Gastroesophageal sphincter (tissue), 4 donors: Measurements from ENCODE around the gene BICRA. TPM values are rescaled to one million over a fixed set of nuclear protein-coding genes. Genes with fewer than 3 reads are reported as not detected.
A peak's percentile ranks its signal among the peaks of the same experiment; 100 is the strongest.
"Not testable (repeated sequence)": the region's sequence is repeated elsewhere in the genome, so short reads cannot be mapped to it uniquely, and the experiment has no call there.

Experiments
- ATAC-seq: fragments of 150-250 bp; one replicate; pipeline ENCODE4 v1.9.1; 2016; ENCODE audit warnings: mild to moderate bottlenecking, moderate library complexity
- H3K27ac ChIP-seq, 4 donors: fragments of 200-600 bp; sonication (generic) in 3 of 4; 1 replicate in 3 of 4; 2 replicates in 1 of 4; pipeline ENCODE4 v1.5.1; 2016 to 2019
- H3K27me3 ChIP-seq: fragments of 200-600 bp; sonication (generic); one replicate; pipeline ENCODE4 v1.5.1; 2019
- H3K36me3 ChIP-seq, 2 donors: fragments of 200-600 bp; sonication (generic); one replicate each; pipeline ENCODE4 v1.5.1; 2019; ENCODE audit warnings: control low read depth in 1 of 2
- H3K4me1 ChIP-seq, 3 donors: fragments of 200-600 bp; sonication (generic); 1 replicate in 2 of 3; 2 replicates in 1 of 3; pipeline ENCODE4 v1.5.1; 2016 to 2019; ENCODE audit warnings: control low read depth in 2 of 3
- H3K4me3 ChIP-seq, 2 donors: fragments of 200-600 bp; sonication (generic); one replicate each; pipeline ENCODE4 v1.5.1; 2019; ENCODE audit warnings: mild to moderate bottlenecking in 1 of 2, moderate library complexity in 1 of 2
- H3K9me3 ChIP-seq, 3 donors: fragments of 200-600 bp; sonication (generic); one replicate each; pipeline ENCODE4 v1.5.1; 2017 to 2019; ENCODE audit warnings: control low read depth in 2 of 3
- CTCF ChIP-seq, 4 experiments: fragments of 200-600 bp in 2 of 4; fragments of 450-650 bp in 2 of 4; sonication (generic) in 1 of 4; IDR thresholded peaks; one replicate each; pipeline ENCODE4 v1.5.1; 2017 to 2019; ENCODE audit warnings: antibody characterized with exemption in 4 of 4, mild to moderate bottlenecking in 2 of 4, moderate library complexity in 2 of 4
- EP300 ChIP-seq: sonication (generic); formaldehyde crosslinking; IDR thresholded peaks from one replicate; pipeline ENCODE4 v1.6.1; 2017; ENCODE audit warnings: antibody characterized with exemption, mild to moderate bottlenecking
- POLR2A ChIP-seq, 2 donors: fragments of 450-650 bp; IDR thresholded peaks; one replicate each; pipeline ENCODE4 v1.6.1; 2017; ENCODE audit warnings: antibody characterized with exemption in 2 of 2, mild to moderate bottlenecking in 2 of 2, moderate library complexity in 1 of 2
- POLR2AphosphoS5 ChIP-seq: sonication (generic); formaldehyde crosslinking; IDR thresholded peaks from one replicate; pipeline ENCODE4 v1.6.1; 2017; ENCODE audit warnings: antibody characterized with exemption
- WGBS, 2 donors: methylation state at CpG; one replicate each; pipeline ENCODE4 v1.1.5; 2018; ENCODE audit warnings: low coverage in 1 of 2; 5-methylcytosine and 5-hydroxymethylcytosine counted together
- total RNA-seq, 4 donors: library from RNA; depleted of rRNA; stranded (reverse); fragments of >200 nt; gene quantifications; one replicate each; pipeline ENCODE4 v1.1.0, GENCODE V29; 2016

BICRA gene
- total RNA-seq, 4 donors from 2014 or later: 6.5 to 29.1 (median 11.5) TPM

- Histone ChIP-seq H3K4me1 (peaks cover 15 to 98% (median 52%) of the 10 kb centered on the region in 3 donors), H3K4me3 (peak overlapping the region; percentile 3 to 28)
Measured at GRCh38 chr19:47663435-47663910, 54.5 kb downstream of the BICRA start.

DNA sequence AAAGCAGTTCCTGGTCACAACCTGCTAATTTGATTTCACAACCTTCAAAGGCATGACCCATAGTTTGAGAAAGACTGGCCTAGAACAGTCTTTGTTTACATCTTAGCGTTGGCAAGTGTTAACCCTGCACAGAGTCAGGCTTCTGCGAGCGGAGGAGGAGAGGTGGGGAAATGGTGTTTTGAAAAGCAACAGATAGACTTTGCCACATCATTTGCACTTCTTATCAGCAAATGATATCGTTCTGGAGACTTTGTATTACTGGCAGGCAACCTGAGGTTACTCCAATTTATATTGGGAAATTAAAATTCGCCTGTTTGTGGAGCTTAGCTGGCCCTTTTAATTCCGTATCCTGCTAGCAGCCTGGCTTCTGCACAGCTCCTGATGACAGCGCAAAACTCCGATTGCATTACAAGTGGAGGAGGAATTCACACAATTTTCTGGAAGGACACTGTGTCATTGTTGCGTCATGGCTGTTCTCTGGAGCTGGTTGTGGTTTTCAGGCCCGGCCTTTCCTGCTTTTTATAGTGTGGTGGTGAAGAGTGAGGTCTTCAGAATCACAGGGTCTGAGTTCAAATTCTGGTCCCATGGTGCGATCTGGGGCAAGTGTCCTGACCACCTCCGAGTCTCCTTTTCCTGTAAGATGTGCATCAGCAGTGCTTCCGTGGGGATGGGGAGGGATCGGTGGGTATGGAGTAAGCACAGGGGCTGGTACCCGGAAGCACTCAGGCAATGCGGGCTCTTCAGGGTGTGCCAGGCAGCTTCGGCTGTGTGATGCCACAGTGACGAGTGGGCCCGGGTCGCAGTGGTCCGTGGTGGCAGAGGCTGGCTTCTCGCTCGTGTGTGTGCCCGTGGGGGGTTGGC, 55.2 kb downstream of the BICRA start:
- Histone ChIP-seq H3K27me3 (no peaks in the 10 kb centered on the region), H3K36me3 (no peaks in the 10 kb centered on the region), H3K9me3 (no peaks in the 10 kb centered on the region), H3K4me1 (peaks cover 15 to 95% (median 52%) of the 10 kb centered on the region in 3 donors), H3K27ac (peak overlapping the region; percentile 93 to 99 (median 98)), H3K4me3 (peak overlapping the region; percentile 3 to 28)
- peak; percentile 90 for ATAC-seq
- WGBS, 2 donors: 24 to 25% methylated on average over 8 to 10 of the region's 24 CpGs
- TF ChIP-seq EP300: peak; percentile 66
- TF ChIP-seq CTCF (IDR thresholded peaks at IDR 0.05): no peak
- peak; percentile 90 for TF ChIP-seq POLR2AphosphoS5
- TF ChIP-seq POLR2A (IDR thresholded peaks at IDR 0.05): peak in 1 of 2 donors; percentile 13

More at GRCh38 chr19:47663435-47663910, 54.5 kb downstream of the BICRA start:
- WGBS, 2 donors: 34 to 46% methylated on average over 2 to 3 of the region's 3 CpGs
- H3K27me3 ChIP-seq: no peaks in the 10 kb centered on the region
- no peak for TF ChIP-seq CTCF (IDR thresholded peaks at IDR 0.05)
- no peak for TF ChIP-seq EP300
- TF ChIP-seq POLR2AphosphoS5: no peak
- TF ChIP-seq POLR2A (IDR thresholded peaks at IDR 0.05): no peak
- H3K36me3 ChIP-seq: no peaks in the 10 kb centered on the region
- peak overlapping the region; percentile 93 to 99 (median 98) for H3K27ac ChIP-seq
- H3K9me3 ChIP-seq: no peaks in the 10 kb centered on the region
- ATAC-seq: peak; percentile 63

GRCh38 chr19:47668556-47668955, 59.6 kb downstream of the BICRA start:
- H3K27ac ChIP-seq: peak overlapping the region in 1 of 4 donors; percentile 37
- H3K4me1 ChIP-seq: peaks cover 7 to 63% (median 29%) of the 10 kb centered on the region in 3 donors
- H3K36me3 ChIP-seq: peaks cover 0 to 28% of the 10 kb centered on the region in 2 donors
- not testable (repeated sequence) for H3K27me3 ChIP-seq, H3K9me3 ChIP-seq, H3K4me3 ChIP-seq, ATAC-seq
- 40 to 87% methylated on average over 1 to 8 of the region's 13 CpGs for WGBS, 2 donors

- Histone ChIP-seq H3K4me1 (peaks cover 3 to 41% (median 15%) of the 10 kb centered on the region in 3 donors), H3K36me3 (peaks cover 0 to 50% of the 10 kb centered on the region in 2 donors), H3K27ac (no peak overlapping the region), H3K27me3 (no peaks in the 10 kb centered on the region), H3K4me3 (no peak overlapping the region), H3K9me3 (no peaks in the 10 kb centered on the region)
- TF ChIP-seq POLR2AphosphoS5: no peak
- TF ChIP-seq EP300: no peak
- TF ChIP-seq CTCF (IDR thresholded peaks at IDR 0.05): no peak
- no peak for ATAC-seq
- no CpG with 5 or more reads among the region's 8 CpGs for WGBS, 2 donors
Measured at GRCh38 chr19:47670736-47671135, 61.8 kb downstream of the BICRA start.

DNA sequence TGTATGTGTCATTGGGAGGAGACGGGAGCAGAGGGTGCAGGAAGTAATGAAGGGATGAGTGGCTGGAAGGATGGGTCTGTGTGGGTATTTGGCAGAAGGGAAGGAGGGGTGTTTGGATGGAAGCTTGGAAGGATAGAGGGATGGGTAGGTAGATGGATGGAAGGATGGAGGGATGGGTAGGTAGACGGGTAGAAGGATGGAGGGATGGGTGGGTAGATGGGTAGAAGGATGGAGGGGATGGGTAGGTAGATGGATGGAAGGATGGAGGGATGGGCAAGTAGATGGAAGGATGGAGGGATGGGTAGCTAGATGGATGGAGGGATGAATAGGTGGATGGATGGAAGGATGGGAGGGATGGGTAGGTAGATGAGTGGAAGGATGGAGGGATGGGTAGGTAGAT, 62.6 kb downstream of the BICRA start:
- no peak overlapping the region for H3K4me3 ChIP-seq
- no peaks in the 10 kb centered on the region for H3K27me3 ChIP-seq
- 92 to 96% methylated on average over 2 of the region's 2 CpGs for WGBS, 2 donors
- no peak for TF ChIP-seq CTCF (IDR thresholded peaks at IDR 0.05)
- no peak for TF ChIP-seq EP300
- TF ChIP-seq POLR2AphosphoS5: no peak
- TF ChIP-seq POLR2A (IDR thresholded peaks at IDR 0.05): no peak
- no peak overlapping the region for H3K27ac ChIP-seq
- ATAC-seq: no peak
- no peaks in the 10 kb centered on the region for H3K9me3 ChIP-seq
- peaks cover 0 to 56% of the 10 kb centered on the region in 2 donors for H3K36me3 ChIP-seq
- peaks cover 3 to 33% (median 11%) of the 10 kb centered on the region in 3 donors for H3K4me1 ChIP-seq
